IPS DF 4.7 (cell line): Measurements from ENCODE around the gene AQP10.
A peak's percentile ranks its signal among the peaks of the same experiment; 100 is the strongest.
"Not testable (repeated sequence)": the region's sequence is repeated elsewhere in the genome, so short reads cannot be mapped to it uniquely, and the experiment has no call there.

Source experiments
- DNase-seq: peaks from one replicate; pipeline ENCODE4 v3.0.0-alpha.2; 2013; ENCODE audit warnings: low spot score; ENCODE audit errors: extremely low read depth

Gene AQP10

GRCh38 chr1:154324241-154324640 is 3.3 kb downstream of the AQP10 start:
- DNase-seq: no peak

- no peak for DNase-seq
Measured at GRCh38 chr1:154324669-154325582, 4.0 kb downstream of the AQP10 start, which contains the start of gene ATP8B2. Gene ATP8B2 (plus strand): TSS chr1:154325525. CDS start chr1:154328142, 2,617 bp downstream.

- no peak for DNase-seq
Measured at GRCh38 chr1:154325583-154326545, 5.0 kb downstream of the AQP10 start.

- no peak for DNase-seq
Measured at GRCh38 chr1:154326546-154327465, 5.9 kb downstream of the AQP10 start.

- no peak for DNase-seq
Measured at GRCh38 chr1:154327466-154328317, 6.8 kb downstream of the AQP10 start.

- no peak for DNase-seq
Measured at GRCh38 chr1:154328318-154329151, 7.6 kb downstream of the AQP10 start.

GRCh38 chr1:154329152-154329521 is 8.2 kb downstream of the AQP10 start:
- no peak for DNase-seq

GRCh38 chr1:154329551-154330131 is 8.7 kb downstream of the AQP10 start:
- DNase-seq: no peak

GRCh38 chr1:154330669-154331068 is 9.8 kb downstream of the AQP10 start:
- DNase-seq: no peak

GRCh38 chr1:154334079-154335024 is 13.5 kb downstream of the AQP10 start:
- DNase-seq: no peak

GRCh38 chr1:154335025-154335714 is 14.3 kb downstream of the AQP10 start:
- DNase-seq: peak; percentile 56

GRCh38 chr1:154337253-154337894 is 16.5 kb downstream of the AQP10 start:
- no peak for DNase-seq

GRCh38 chr1:154338875-154339274 is 18.0 kb downstream of the AQP10 start:
- DNase-seq: no peak

- not testable (repeated sequence) for DNase-seq
Measured at GRCh38 chr1:154341366-154341765, 20.5 kb downstream of the AQP10 start.

GRCh38 chr1:154342132-154342531 is 21.2 kb downstream of the AQP10 start:
- no peak for DNase-seq

GRCh38 chr1:154342836-154343472 is 22.1 kb downstream of the AQP10 start:
- DNase-seq: no peak
